NCI-H146 treated with DMSO at 0.1 percent for 48 hours (cell line): ENCODE measurements around the gene POLE4.

Source experiments
- DNase-seq: peaks from one replicate; lab custom pipeline; 2025; ENCODE audit not compliant: unreplicated experiment; lab: John Stamatoyannopoulos, UW

Gene POLE4

GRCh38 chr2:74985978-74986609 lies 27.7 kb downstream of the POLE4 start:
- no peak for DNase-seq

GRCh38 chr2:74991977-74992376 lies 33.5 kb downstream of the POLE4 start:
- DNase-seq: no peak

GRCh38 chr2:74999468-74999867 lies 41.0 kb downstream of the POLE4 start:
- no peak for DNase-seq

- no peak for DNase-seq
These were observed 43.6 kb downstream of the POLE4 start for GRCh38 chr2:75002007-75002406.

- DNase-seq: no peak
These were observed 44.8 kb downstream of the POLE4 start for GRCh38 chr2:75003276-75003675.

GRCh38 chr2:75003773-75004172 lies 45.3 kb downstream of the POLE4 start:
- DNase-seq: no peak

GRCh38 chr2:75006041-75006440 lies 47.6 kb downstream of the POLE4 start:
- no peak for DNase-seq

- no peak for DNase-seq
These were observed 48.6 kb downstream of the POLE4 start for GRCh38 chr2:75007061-75007460.

GRCh38 chr2:75007819-75008218 lies 49.4 kb downstream of the POLE4 start:
- no peak for DNase-seq

- no peak for DNase-seq
These were observed 52.1 kb downstream of the POLE4 start for GRCh38 chr2:75010571-75010970.

- DNase-seq: no peak
These were observed 53.6 kb downstream of the POLE4 start for GRCh38 chr2:75012080-75012479.

- no peak for DNase-seq
These were observed 59.7 kb downstream of the POLE4 start for GRCh38 chr2:75018162-75018561.
